HG03159 (cell line): ENCODE measurements around the gene ING2.
"Not testable (repeated sequence)": the region's sequence is repeated elsewhere in the genome, so short reads cannot be mapped to it uniquely, and the experiment has no call there.

Source experiments
- ATAC-seq: cut with Tn5 transposase; IDR thresholded peaks from one replicate; pipeline ENCODE4 v1.9.1; 2021; ENCODE audit warnings: mild to moderate bottlenecking, moderate library complexity; ENCODE audit not compliant: unreplicated experiment

The ING2 gene

DNA sequence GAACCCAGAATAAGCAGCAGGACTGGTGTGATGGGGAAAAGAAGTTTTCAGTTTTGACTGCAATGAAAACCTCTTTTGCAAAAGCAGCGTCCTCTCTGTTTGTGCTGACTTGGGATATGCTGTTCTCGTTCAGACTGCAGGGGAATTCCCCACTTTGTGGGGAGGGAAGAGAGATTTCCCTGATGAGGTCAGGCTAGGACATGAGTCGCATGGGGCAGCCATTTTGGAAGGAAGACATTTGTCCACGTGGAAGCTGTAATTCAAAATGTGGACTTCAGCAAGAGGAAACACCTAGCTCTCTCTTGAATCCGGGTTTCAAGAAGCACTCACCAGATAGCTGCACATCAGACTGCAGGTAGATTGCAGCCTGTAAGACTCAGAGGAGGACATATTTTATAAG is 39.3 kb downstream of the ING2 start:
- ATAC-seq = no peak

DNA sequence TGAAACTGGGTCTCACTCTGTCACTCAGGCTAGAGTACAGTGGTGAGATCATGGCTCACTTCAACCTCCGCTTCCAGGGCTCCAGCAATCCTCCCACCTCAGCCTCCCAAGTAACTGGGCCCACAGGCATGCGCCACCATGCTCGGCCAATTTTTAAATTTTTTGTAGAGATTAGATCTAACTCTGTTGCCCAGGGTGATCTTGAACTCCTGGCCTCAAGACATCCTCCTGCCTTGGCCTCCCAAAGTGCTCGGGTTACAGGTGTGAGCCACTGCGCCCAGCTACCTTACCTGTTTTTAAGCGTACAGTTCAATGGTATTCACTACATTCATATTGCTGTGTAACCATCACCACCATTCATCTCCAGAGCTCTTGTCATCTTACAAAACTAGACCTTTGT is 41.5 kb downstream of the ING2 start:
- ATAC-seq = no peak

- ATAC-seq = no peak
These were observed 43.4 kb downstream of the ING2 start for GRCh38 chr4:183548306-183548705.

GRCh38 chr4:183550345-183551093 is 45.7 kb downstream of the ING2 start:
- no peak for ATAC-seq

- ATAC-seq = no peak
These were observed 47.7 kb downstream of the ING2 start for GRCh38 chr4:183552274-183553146.

GRCh38 chr4:183553147-183553478 is 48.3 kb downstream of the ING2 start:
- not testable (repeated sequence) for ATAC-seq

DNA sequence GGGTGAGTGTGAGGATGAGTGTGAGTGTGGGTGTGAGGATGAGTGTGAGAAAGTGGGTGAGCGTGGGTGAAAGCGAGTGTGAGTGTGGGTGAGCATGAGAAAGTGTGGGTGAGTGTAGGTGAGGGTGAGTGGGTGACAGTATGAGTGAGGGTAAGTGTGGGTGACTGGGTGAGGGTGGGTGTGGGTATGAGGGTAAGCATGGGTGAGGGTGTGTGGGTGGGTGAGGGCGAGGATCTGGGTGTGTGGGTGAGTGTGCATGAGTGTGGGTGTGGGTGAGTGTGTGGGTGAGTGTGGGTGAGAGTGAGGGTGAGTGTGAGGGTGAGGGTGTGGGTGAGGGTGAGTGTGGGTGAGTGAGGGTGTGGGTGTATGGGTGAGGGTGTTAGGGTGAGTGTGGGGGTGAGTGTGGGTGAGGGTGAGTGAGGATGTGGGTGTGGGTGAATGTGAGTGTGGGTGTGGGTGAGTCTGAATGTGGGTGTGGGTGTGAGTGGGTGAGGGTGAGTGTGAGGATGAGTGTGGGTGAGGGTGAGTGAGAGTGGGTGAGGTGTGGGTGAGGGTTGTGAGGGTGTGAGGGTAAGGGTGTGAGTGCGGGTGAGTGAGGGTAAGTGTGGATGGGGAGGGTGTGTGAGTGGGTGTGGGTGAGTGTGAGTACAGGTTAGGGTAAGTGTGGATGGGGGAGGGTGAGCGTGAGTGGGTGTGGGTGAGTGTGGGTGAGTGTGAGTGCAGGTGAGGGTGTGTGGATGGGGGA is 48.9 kb downstream of the ING2 start:
- no peak for ATAC-seq

DNA sequence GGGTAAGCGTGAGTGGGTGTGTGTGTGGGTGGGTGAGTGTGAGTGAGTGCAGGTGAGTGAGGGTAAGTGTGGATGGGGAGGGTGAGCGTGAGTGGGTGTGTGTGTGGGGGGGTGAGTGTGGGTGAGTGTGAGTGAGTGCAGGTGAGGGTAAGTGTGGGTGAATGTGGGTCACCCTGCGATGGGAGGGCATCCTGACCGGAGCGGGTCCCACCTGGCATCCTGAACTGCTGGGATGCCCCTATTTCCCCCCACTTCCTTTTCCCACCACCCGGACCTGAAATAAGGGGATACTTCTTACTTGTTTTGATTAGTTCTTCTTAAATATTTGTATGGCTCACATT is 49.5 kb downstream of the ING2 start:
- ATAC-seq = no peak

GRCh38 chr4:183554878-183555585 is 50.2 kb downstream of the ING2 start:
- ATAC-seq = no peak

DNA sequence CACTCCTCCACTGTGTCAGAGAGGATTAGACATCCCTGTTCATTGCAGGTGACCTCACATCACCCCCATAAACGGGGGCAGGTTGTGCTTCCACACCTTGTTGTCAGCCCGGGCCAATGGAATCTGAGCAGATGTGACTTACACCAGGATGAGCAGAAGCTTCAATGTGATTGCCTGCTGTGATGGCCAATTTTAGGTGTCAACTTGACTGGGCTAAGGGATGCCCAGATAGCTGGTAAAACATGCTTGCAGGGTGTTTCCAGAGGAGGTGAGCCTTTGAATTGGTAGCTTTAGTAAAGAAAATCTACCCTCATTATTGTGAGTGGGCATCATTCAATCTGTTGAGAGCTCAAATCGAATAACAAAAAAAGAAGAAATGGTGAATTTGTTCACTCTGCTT is 52.1 kb downstream of the ING2 start:
- no peak for ATAC-seq

DNA sequence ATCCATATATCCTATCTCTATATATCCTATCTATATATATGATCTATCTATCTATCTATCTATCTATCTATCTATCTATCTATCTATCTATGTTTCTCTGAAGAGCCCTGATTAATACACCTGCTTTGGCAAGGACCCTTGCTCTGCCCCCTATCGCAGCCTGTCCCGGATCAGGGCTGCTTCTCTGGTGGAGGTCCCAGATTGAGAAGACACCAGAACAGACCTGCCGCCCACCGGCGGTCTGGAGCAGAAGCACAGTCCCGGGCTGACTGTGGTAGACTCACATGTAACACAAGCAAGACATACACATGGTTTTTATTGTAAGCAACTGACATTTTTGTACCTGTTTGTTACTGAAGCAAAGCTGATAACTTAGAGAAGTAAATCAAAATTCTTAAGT is 52.8 kb downstream of the ING2 start:
- ATAC-seq = no peak

DNA sequence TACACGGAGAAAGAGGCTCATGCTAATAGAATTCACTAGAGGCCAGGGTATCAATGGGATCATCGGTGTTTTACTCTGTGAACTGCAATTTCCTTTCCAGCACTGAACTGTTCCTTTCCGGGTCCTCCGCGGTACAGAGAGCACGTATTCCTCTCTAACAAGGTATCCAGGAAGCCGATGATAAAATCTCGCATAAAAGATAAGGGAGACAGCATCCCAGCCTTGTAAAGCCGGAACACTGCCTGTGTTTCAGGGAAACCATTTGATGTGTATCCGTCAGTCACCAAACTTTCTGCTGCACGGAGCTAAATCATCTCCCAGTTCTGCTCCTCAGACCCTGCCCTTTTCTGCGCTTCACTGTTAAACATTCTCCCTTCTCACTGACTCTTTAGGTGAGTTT is 54.0 kb downstream of the ING2 start:
- ATAC-seq = no peak

DNA sequence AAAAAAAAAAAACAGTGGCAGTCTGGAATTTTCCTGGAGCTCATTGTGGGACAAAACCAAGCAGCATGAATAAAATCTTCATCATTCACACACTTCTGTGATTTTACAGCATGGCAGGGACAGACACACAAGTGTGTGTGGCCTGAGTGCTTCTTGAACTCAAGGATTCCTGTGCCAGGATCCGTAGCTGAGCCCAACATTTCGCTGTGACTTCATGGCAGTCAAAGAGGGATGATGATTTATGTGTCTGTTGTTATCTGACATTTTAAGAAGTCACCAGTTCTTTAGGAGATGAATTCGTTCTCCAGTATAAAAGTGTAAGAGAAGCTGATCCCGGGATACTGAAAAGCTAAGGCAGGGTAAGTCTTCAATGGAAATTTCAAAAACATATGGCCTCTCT is 57.0 kb downstream of the ING2 start:
- ATAC-seq = no peak
